Upper lobe of left lung (tissue), 6 donors: ENCODE data around the gene IGIP. TPM values are rescaled to one million over a fixed set of nuclear protein-coding genes. Genes with fewer than 3 reads are reported as not detected.
A peak's percentile ranks its signal among the peaks of the same experiment; 100 is the strongest.

Experiments used
- ATAC-seq, 2 donors: fragments of 200-7000 bp; cut with Tn5 transposase; one replicate each; pipeline ENCODE4 v1.9.1; 2022; ENCODE audit warnings: mild to moderate bottlenecking in 2 of 2, moderate library complexity in 2 of 2; ENCODE audit not compliant: low FRiP score in 2 of 2
- DNase-seq, 2 donors: peaks; one replicate each; pipeline ENCODE4 v3.0.0-alpha.2; 2019 to 2020
- H3K27ac ChIP-seq, 4 donors: fragments of 200-600 bp; sonication (generic); one replicate each; pipeline ENCODE4 v1.5.1; 2016 to 2019
- H3K27me3 ChIP-seq, 4 donors: fragments of 200-600 bp; sonication (generic); one replicate each; pipeline ENCODE4 v1.5.1; 2017 to 2019
- H3K36me3 ChIP-seq, 4 donors: fragments of 200-600 bp; sonication (generic); one replicate each; pipeline ENCODE4 v1.5.1; 2016 to 2019
- H3K4me1 ChIP-seq, 4 donors: fragments of 200-600 bp; sonication (generic); one replicate each; pipeline ENCODE4 v1.5.1; 2018 to 2019
- H3K4me3 ChIP-seq, 4 donors: fragments of 200-600 bp; sonication (generic); one replicate each; pipeline ENCODE4 v1.5.1; 2017 to 2019; ENCODE audit warnings: mild to moderate bottlenecking in 2 of 4, moderate library complexity in 1 of 4
- H3K9me3 ChIP-seq, 4 donors: fragments of 200-600 bp; sonication (generic); one replicate each; pipeline ENCODE4 v1.5.1; 2018 to 2019
- CTCF ChIP-seq, 6 experiments: fragments of 450-650 bp in 4 of 6; fragments of 200-600 bp in 2 of 6; sonication (generic) in 2 of 6; IDR thresholded peaks; one replicate each; pipeline ENCODE4 v1.5.1; 2016 to 2019; ENCODE audit warnings: antibody characterized with exemption in 6 of 6
- EP300 ChIP-seq, 4 donors: sonication (generic); formaldehyde crosslinking; IDR thresholded peaks; one replicate each; pipeline ENCODE4 v1.5.1; 2017; ENCODE audit warnings: antibody characterized with exemption in 4 of 4, control low read depth in 2 of 4
- POLR2A ChIP-seq, 4 donors: fragments of 450-650 bp; IDR thresholded peaks; one replicate each; pipeline ENCODE4 v1.5.1; 2016 to 2017; ENCODE audit warnings: antibody characterized with exemption in 4 of 4, mild to moderate bottlenecking in 2 of 4
- POLR2AphosphoS5 ChIP-seq, 2 donors: sonication (generic); formaldehyde crosslinking; IDR thresholded peaks; one replicate each; pipeline ENCODE4 v1.5.1; 2017; ENCODE audit warnings: antibody characterized with exemption in 2 of 2
- WGBS, 2 donors: methylation state at CpG; one replicate each; pipeline ENCODE4 v1.1.5; 2017 to 2018; 5-methylcytosine and 5-hydroxymethylcytosine counted together
- total RNA-seq, 6 donors: library from RNA; depleted of rRNA in 4 of 6; stranded (reverse); fragments of >200 nt in 4 of 6; gene quantifications; one replicate each; pipeline versions ENCODE4 v1.1.0 to v1.2.1, GENCODE V29; 2016 to 2021
- donor health status: DM: no; HTN: no; CAD: no; lungs with moderate emphysema.
- donor health status: DM: no; HTN: yes; CAD: no; lungs with severe emphysema.

The IGIP gene
- total RNA-seq, 6 donors from 2014 or later, result 8.4 to 32.8 (median 11.8) TPM

DNA sequence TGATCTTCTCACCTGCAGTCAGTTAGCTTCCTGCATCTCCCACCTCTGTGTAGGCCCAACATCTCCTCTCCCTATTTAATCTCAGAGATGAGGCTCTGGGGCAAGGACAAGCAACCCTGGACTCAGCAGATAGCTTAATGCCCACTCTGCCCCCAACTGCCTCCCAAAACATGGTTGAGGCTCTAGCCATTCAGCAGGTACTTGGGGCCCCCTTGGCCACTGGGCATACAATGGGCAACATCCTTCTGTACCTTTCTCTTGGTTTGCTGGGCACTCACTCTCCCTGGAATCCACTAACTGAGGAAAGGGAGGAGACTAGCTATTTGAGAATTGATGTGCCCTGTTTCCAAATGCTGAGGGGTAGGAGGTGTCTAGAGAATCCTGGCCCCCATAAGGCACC, 9.4 kb downstream of the IGIP start:
- H3K27ac ChIP-seq, result no peak overlapping the region
- no peaks in the 10 kb centered on the region for H3K27me3 ChIP-seq
- DNase-seq, result no peak
- TF ChIP-seq POLR2AphosphoS5 (IDR thresholded peaks at IDR 0.05) (no peak), POLR2A (IDR thresholded peaks at IDR 0.05) (no peak), EP300 (IDR thresholded peaks at IDR 0.05) (no peak), CTCF (IDR thresholded peaks at IDR 0.05) (no peak)
- peaks cover 17 to 27% (median 24%) of the 10 kb centered on the region in 4 donors for H3K4me1 ChIP-seq
- H3K4me3 ChIP-seq, result no peak overlapping the region
- no peaks in the 10 kb centered on the region for H3K9me3 ChIP-seq
- no peak for ATAC-seq
- H3K36me3 ChIP-seq, result no peaks in the 10 kb centered on the region

DNA sequence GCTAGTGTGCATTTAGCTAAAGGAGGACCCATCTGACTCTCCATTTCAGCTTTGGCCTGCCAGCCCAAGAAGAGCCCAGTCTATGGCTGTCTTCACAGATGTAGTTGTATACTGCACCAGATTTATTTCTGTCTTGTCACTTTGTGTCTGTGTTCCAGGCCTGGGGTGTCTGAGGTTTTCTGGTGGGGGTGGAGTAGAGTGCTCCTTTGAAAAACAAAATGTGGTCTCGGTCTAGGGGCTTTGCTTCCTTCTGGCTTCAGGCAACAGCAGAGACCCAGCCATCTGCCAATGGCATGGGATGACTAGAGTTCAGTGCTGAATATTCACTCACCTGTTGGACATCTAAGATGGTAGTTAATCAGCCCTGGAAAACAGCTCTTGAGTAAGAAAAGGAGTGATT, 10.9 kb downstream of the IGIP start:
- TF ChIP-seq POLR2A (IDR thresholded peaks at IDR 0.05), result no peak
- TF ChIP-seq EP300 (IDR thresholded peaks at IDR 0.05), result no peak
- no peak for TF ChIP-seq POLR2AphosphoS5 (IDR thresholded peaks at IDR 0.05)
- no peak for TF ChIP-seq CTCF (IDR thresholded peaks at IDR 0.05)
- no peaks in the 10 kb centered on the region for H3K9me3 ChIP-seq
- no peaks in the 10 kb centered on the region for H3K27me3 ChIP-seq
- H3K27ac ChIP-seq, result no peak overlapping the region
- no peaks in the 10 kb centered on the region for H3K36me3 ChIP-seq
- DNase-seq (no peak), ATAC-seq (no peak)
- H3K4me3 ChIP-seq, result no peak overlapping the region
- peaks cover 24 to 35% (median 33%) of the 10 kb centered on the region in 4 donors for H3K4me1 ChIP-seq
- WGBS, 2 donors, result 95 to 100% methylated on average over 1 of the region's 1 CpG

- no peaks in the 10 kb centered on the region for H3K9me3 ChIP-seq
- H3K27me3 ChIP-seq, result no peaks in the 10 kb centered on the region
- H3K36me3 ChIP-seq, result no peaks in the 10 kb centered on the region
- no peak for TF ChIP-seq EP300 (IDR thresholded peaks at IDR 0.05)
- no peak for TF ChIP-seq POLR2A (IDR thresholded peaks at IDR 0.05)
- no peak for TF ChIP-seq POLR2AphosphoS5 (IDR thresholded peaks at IDR 0.05)
- no peak for TF ChIP-seq CTCF (IDR thresholded peaks at IDR 0.05)
- DNase-seq (peak in 1 of 2 donors; percentile 63), ATAC-seq (peak in 1 of 2 donors; percentile 30)
- 59 to 70% methylated on average over 3 of the region's 3 CpGs for WGBS, 2 donors
- H3K27ac ChIP-seq, result no peak overlapping the region
- H3K4me1 ChIP-seq, result peaks cover 21 to 27% (median 24%) of the 10 kb centered on the region in 4 donors
- H3K4me3 ChIP-seq, result no peak overlapping the region
Observed at GRCh38 chr5:140140435-140140834, 14.7 kb downstream of the IGIP start.

DNA sequence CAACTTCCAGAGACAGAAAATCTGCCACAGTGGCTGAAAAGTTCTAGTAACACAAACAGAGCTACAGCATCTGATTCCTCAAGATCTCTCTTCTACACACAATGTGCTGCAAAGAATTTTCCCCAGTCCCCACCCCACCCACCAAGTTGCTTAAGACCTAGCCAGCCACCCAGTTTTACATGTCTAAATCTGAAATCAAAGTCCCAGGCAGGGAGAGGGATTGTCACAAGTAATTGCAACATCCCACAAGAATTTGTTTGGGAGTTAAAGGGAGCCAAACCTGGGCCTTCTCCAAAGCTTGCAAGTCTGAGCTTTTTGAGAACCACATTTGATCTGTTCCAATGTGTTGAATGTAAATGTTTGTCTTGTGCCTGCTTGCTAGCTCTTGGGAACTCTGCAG, 15.5 kb downstream of the IGIP start:
- H3K9me3 ChIP-seq, result no peaks in the 10 kb centered on the region
- peaks cover 27 to 34% (median 32%) of the 10 kb centered on the region in 4 donors for H3K4me1 ChIP-seq
- TF ChIP-seq EP300 (IDR thresholded peaks at IDR 0.05), result no peak
- TF ChIP-seq POLR2AphosphoS5 (IDR thresholded peaks at IDR 0.05), result no peak
- no peak for TF ChIP-seq CTCF (IDR thresholded peaks at IDR 0.05)
- no peak for TF ChIP-seq POLR2A (IDR thresholded peaks at IDR 0.05)
- no peak for DNase-seq
- ATAC-seq, result peak; percentile 41 to 58
- H3K27ac ChIP-seq, result no peak overlapping the region
- no peak overlapping the region for H3K4me3 ChIP-seq
- no peaks in the 10 kb centered on the region for H3K27me3 ChIP-seq
- no peaks in the 10 kb centered on the region for H3K36me3 ChIP-seq

GRCh38 chr5:140142246-140142645, 16.5 kb downstream of the IGIP start:
- WGBS, 2 donors, result 78 to 89% methylated on average over 2 to 5 of the region's 5 CpGs

More at GRCh38 chr5:140142246-140142645, 16.5 kb downstream of the IGIP start:
- Histone ChIP-seq H3K9me3 (no peaks in the 10 kb centered on the region), H3K27ac (no peak overlapping the region), H3K27me3 (no peaks in the 10 kb centered on the region), H3K4me3 (no peak overlapping the region), H3K36me3 (no peaks in the 10 kb centered on the region), H3K4me1 (peaks cover 31 to 38% (median 37%) of the 10 kb centered on the region in 4 donors)
- TF ChIP-seq CTCF (IDR thresholded peaks at IDR 0.05) (no peak), POLR2A (IDR thresholded peaks at IDR 0.05) (no peak), POLR2AphosphoS5 (IDR thresholded peaks at IDR 0.05) (no peak), EP300 (IDR thresholded peaks at IDR 0.05) (no peak)
- no peak for DNase-seq
- no peak for ATAC-seq
